ENCODE measurements around the gene SLC26A1. TPM values are rescaled to one million over a fixed set of nuclear protein-coding genes. Genes with fewer than 3 reads are reported as not detected.

Gene SLC26A1
- total RNA-seq, 1 donor from 2014 or later, result 2.6 TPM

- no peak overlapping the region for H3K4me3 Mint-ChIP-seq (ENCODE audit: low read depth)
- H3K27me3 Mint-ChIP-seq, result no peaks in the 10 kb centered on the region
- no peak overlapping the region for H3K27ac Mint-ChIP-seq
- H3K36me3 Mint-ChIP-seq (ENCODE audit: insufficient read depth), result peaks cover 8% of the 10 kb centered on the region
- H3K4me1 Mint-ChIP-seq (ENCODE audit: low read depth), result peaks cover 2% of the 10 kb centered on the region
- H3K9me3 Mint-ChIP-seq (ENCODE audit: low read depth), result no peaks in the 10 kb centered on the region
- TF ChIP-seq CTCF (IDR thresholded peaks at IDR 0.05; ENCODE audit: unreplicated experiment), result no peak
- DNase-seq (ENCODE audit: low spot score, unreplicated experiment), result no peak
These were observed 34.7 kb upstream of the SLC26A1 start for GRCh38 chr4:1027915-1028238.

GRCh38 chr4:1027219-1027914 is 34.2 kb upstream of the SLC26A1 start:
- Mint-ChIP-seq H3K9me3 (ENCODE audit: low read depth) (no peaks in the 10 kb centered on the region), H3K27ac (no peak overlapping the region), H3K27me3 (no peaks in the 10 kb centered on the region), H3K36me3 (ENCODE audit: insufficient read depth) (peaks cover 8% of the 10 kb centered on the region), H3K4me3 (ENCODE audit: low read depth) (no peak overlapping the region), H3K4me1 (ENCODE audit: low read depth) (peaks cover 2% of the 10 kb centered on the region)
- DNase-seq (ENCODE audit: low spot score, unreplicated experiment), result no peak
- TF ChIP-seq CTCF (IDR thresholded peaks at IDR 0.05; ENCODE audit: unreplicated experiment), result no peak

GRCh38 chr4:1026115-1026514 is 32.9 kb upstream of the SLC26A1 start:
- H3K36me3 Mint-ChIP-seq (ENCODE audit: insufficient read depth), result peaks cover 8% of the 10 kb centered on the region
- DNase-seq (ENCODE audit: low spot score, unreplicated experiment), result no peak
- H3K4me3 Mint-ChIP-seq (ENCODE audit: low read depth), result no peak overlapping the region
- H3K27me3 Mint-ChIP-seq, result no peaks in the 10 kb centered on the region
- no peak overlapping the region for H3K27ac Mint-ChIP-seq
- H3K4me1 Mint-ChIP-seq (ENCODE audit: low read depth), result peaks cover 2% of the 10 kb centered on the region
- H3K9me3 Mint-ChIP-seq (ENCODE audit: low read depth), result no peaks in the 10 kb centered on the region
- no peak for TF ChIP-seq CTCF (IDR thresholded peaks at IDR 0.05; ENCODE audit: unreplicated experiment)

- H3K36me3 Mint-ChIP-seq (ENCODE audit: insufficient read depth), result peaks cover 8% of the 10 kb centered on the region
- TF ChIP-seq CTCF (IDR thresholded peaks at IDR 0.05; ENCODE audit: unreplicated experiment), result no peak
- H3K27me3 Mint-ChIP-seq, result no peaks in the 10 kb centered on the region
- peaks cover 2% of the 10 kb centered on the region for H3K4me1 Mint-ChIP-seq (ENCODE audit: low read depth)
- DNase-seq (ENCODE audit: low spot score, unreplicated experiment), result no peak
- H3K4me3 Mint-ChIP-seq (ENCODE audit: low read depth), result no peak overlapping the region
- H3K9me3 Mint-ChIP-seq (ENCODE audit: low read depth), result no peaks in the 10 kb centered on the region
- no peak overlapping the region for H3K27ac Mint-ChIP-seq
These were observed 31.8 kb upstream of the SLC26A1 start for GRCh38 chr4:1024882-1025545.

GRCh38 chr4:1023895-1024740 is 30.9 kb upstream of the SLC26A1 start:
- no peak for TF ChIP-seq CTCF (IDR thresholded peaks at IDR 0.05; ENCODE audit: unreplicated experiment)
- no peak overlapping the region for H3K27ac Mint-ChIP-seq
- DNase-seq (ENCODE audit: low spot score, unreplicated experiment), result no peak
- H3K9me3 Mint-ChIP-seq (ENCODE audit: low read depth), result no peaks in the 10 kb centered on the region
- peaks cover 8% of the 10 kb centered on the region for H3K36me3 Mint-ChIP-seq (ENCODE audit: insufficient read depth)
- H3K4me1 Mint-ChIP-seq (ENCODE audit: low read depth), result peaks cover 3% of the 10 kb centered on the region
- no peak overlapping the region for H3K4me3 Mint-ChIP-seq (ENCODE audit: low read depth)
- no peaks in the 10 kb centered on the region for H3K27me3 Mint-ChIP-seq

Measured in progenitor cell of endocrine pancreas (in vitro differentiated cells).